Endothelial cell of umbilical vein (primary cell): Measurements from ENCODE around the gene RORB. TPM values are rescaled to one million over a fixed set of nuclear protein-coding genes. Genes with fewer than 3 reads are reported as not detected.

Source experiments
- BruUV-seq: library from RNA; stranded (reverse); fragments of 400-500 nt; replicated peaks from 2 replicates; lab custom pipeline; 2021; lab: Mats Ljungman, UMichigan
- CTCF ChIA-PET: fragments of 300-600, 350-600 bp; sonication (Branson Sonifier 250); formaldehyde crosslinking; loops from one replicate; lab custom pipeline; 2021; ENCODE audit warnings: antibody characterized with exemption, inconsistent platforms; lab: Charles Lee
- POLR2A ChIA-PET: fragments of 300-600, 350-600 bp; sonication (Branson Sonifier 250); formaldehyde crosslinking; loops from one replicate; lab custom pipeline; 2021; ENCODE audit warnings: antibody characterized with exemption, inconsistent platforms; lab: Charles Lee
- DNase-seq: peaks from one replicate; pipeline ENCODE4 v3.0.0-alpha.2; 2011; ENCODE audit warnings: low read depth, low spot score
- FAIRE-seq: peaks from 2 replicates; lab custom pipeline; 2011; peaks lifted over from hg19 to GRCh38; lab: Jason Lieb, UNC
- H2AFZ ChIP-seq: 2 replicates; pipeline ENCODE4 v1.6.0; 2012; ENCODE audit warnings: low read depth, low read length, control low read depth, inconsistent platforms
- H3K27ac ChIP-seq: 2 replicates; pipeline ENCODE4 v1.5.1; 2011; ENCODE audit warnings: low read depth, mild to moderate bottlenecking, control low read depth, low read length, moderate library complexity; ENCODE audit not compliant: insufficient read depth
- H3K27me3 ChIP-seq, 2 experiments: 2 replicates each; pipeline versions ENCODE4 v1.6.0 to v1.6.1; 2011; ENCODE audit warnings: low read length in 2 of 2, mixed read lengths in 1 of 2; ENCODE audit not compliant: control insufficient read depth in 2 of 2, insufficient read depth in 2 of 2
- H3K36me3 ChIP-seq, 2 experiments: 2 replicates in 1 of 2; 3 replicates in 1 of 2; pipeline ENCODE4 v1.5.1; 2011; ENCODE audit warnings: low read length in 2 of 2, mild to moderate bottlenecking in 1 of 2, moderate library complexity in 1 of 2; ENCODE audit not compliant: control insufficient read depth in 2 of 2, insufficient read depth in 2 of 2; ENCODE audit errors: extremely low read depth in 1 of 2
- H3K4me1 ChIP-seq: 3 replicates; pipeline ENCODE4 v1.5.1; 2011; ENCODE audit warnings: mild to moderate bottlenecking, low read length; ENCODE audit not compliant: control insufficient read depth, insufficient read depth; ENCODE audit errors: extremely low read depth
- H3K4me2 ChIP-seq: 2 replicates; pipeline ENCODE4 v1.6.1; 2011; ENCODE audit warnings: low read length, control low read depth, mixed read lengths; ENCODE audit not compliant: insufficient read depth
- H3K4me3 ChIP-seq, 3 experiments: fragments of 200-600 bp in 1 of 3; sonication (generic), shearing (Covaris generic) in 1 of 3; replicated peaks in 1 of 3; 2 replicates each; pipeline ENCODE4 v1.5.1; 2011 to 2016; ENCODE audit warnings: control low read depth in 3 of 3, low read length in 3 of 3, mild to moderate bottlenecking in 2 of 3, inconsistent platforms in 1 of 3, low read depth in 1 of 3, moderate library complexity in 1 of 3; ENCODE audit not compliant: insufficient read depth in 1 of 3
- H3K79me2 ChIP-seq: 2 replicates; pipeline ENCODE4 v1.6.0; 2012; ENCODE audit warnings: low read length, inconsistent platforms; ENCODE audit not compliant: control insufficient read depth, insufficient read depth
- H3K9ac ChIP-seq: replicated peaks from 2 replicates; pipeline ENCODE3; 2011; ENCODE audit warnings: low read length, control low read depth; ENCODE audit not compliant: insufficient read depth; ENCODE audit errors: extremely low read depth
- H3K9me1 ChIP-seq: replicated peaks from 3 replicates; pipeline ENCODE4 v1.6.0; 2011; ENCODE audit warnings: mild to moderate bottlenecking, low read length; ENCODE audit not compliant: control insufficient read depth, insufficient read depth; ENCODE audit errors: extremely low read depth
- H3K9me3 ChIP-seq: replicated peaks from 2 replicates; pipeline ENCODE4 v1.5.1; 2012; ENCODE audit warnings: low read length, inconsistent platforms; ENCODE audit not compliant: control insufficient read depth, insufficient read depth
- H4K20me1 ChIP-seq: replicated peaks from 2 replicates; pipeline ENCODE3; 2011; ENCODE audit warnings: mild to moderate bottlenecking, low read length; ENCODE audit not compliant: control insufficient read depth, insufficient read depth; ENCODE audit errors: extremely low read depth
- CTCF ChIP-seq, 2 donors: IDR thresholded peaks; 1 replicate in 1 of 2; 2 replicates in 1 of 2; pipeline ENCODE4 v1.5.1; 2011; ENCODE audit warnings: low read length in 2 of 2, mild to moderate bottlenecking in 2 of 2, moderate library complexity in 2 of 2, control low read depth in 1 of 2, inconsistent platforms in 1 of 2, low read depth in 1 of 2; ENCODE audit not compliant: insufficient read depth in 1 of 2; ENCODE audit errors: extremely low read depth in 1 of 2
- EZH2 ChIP-seq: IDR thresholded peaks from 2 replicates; pipeline ENCODE4 v1.6.1; 2012; ENCODE audit warnings: borderline replicate concordance, low read depth, mild to moderate bottlenecking, moderate library complexity, low read length, inconsistent platforms; ENCODE audit not compliant: severe bottlenecking
- FOS ChIP-seq: IDR thresholded peaks from 2 replicates; pipeline ENCODE4 v1.6.1; 2011; ENCODE audit warnings: mild to moderate bottlenecking, low read length, moderate library complexity, borderline replicate concordance; ENCODE audit not compliant: insufficient read depth
- GATA2 ChIP-seq: IDR thresholded peaks from 2 replicates; pipeline ENCODE4 v1.7.0; 2011; ENCODE audit warnings: low read depth, mild to moderate bottlenecking, moderate library complexity, mixed read lengths, low read length; ENCODE audit not compliant: insufficient read length, insufficient read depth
- JUN ChIP-seq: IDR thresholded peaks from 2 replicates; pipeline ENCODE4 v1.6.1; 2011; ENCODE audit warnings: borderline replicate concordance, low read depth; ENCODE audit not compliant: insufficient read length, insufficient read depth
- MAX ChIP-seq: IDR thresholded peaks from 2 replicates; pipeline ENCODE4 v1.6.1; 2011; ENCODE audit not compliant: insufficient read depth, insufficient read length
- MYC ChIP-seq: IDR thresholded peaks from one replicate; pipeline ENCODE4 v1.6.1; 2011; ENCODE audit warnings: mild to moderate bottlenecking, low read depth, low read length
- POLR2A ChIP-seq: IDR thresholded peaks from 2 replicates; pipeline ENCODE4 v1.6.1; 2012; ENCODE audit warnings: low read depth, mild to moderate bottlenecking, control low read depth, low read length
- POLR2AphosphoS5 ChIP-seq: IDR thresholded peaks from 2 replicates; pipeline ENCODE4 v1.6.1; 2012; ENCODE audit warnings: low read depth, mild to moderate bottlenecking, control low read depth, low read length, moderate library complexity; ENCODE audit not compliant: insufficient read depth
- dilution Hi-C: fragments of 300-500 bp; cut with MboI; formaldehyde crosslinking; loops from one replicate; pipeline ENCODE4 v1.15.0; 2019; ENCODE audit warnings: low sequenced_read_pairs; ENCODE audit not compliant: extremely low pct_ligation_motif_present
- intact Hi-C: fragments of 100-400 bp; cut with micrococcal nuclease; formaldehyde crosslinking; loops from one replicate; pipeline ENCODE4 v1.10.0; 2022
- polyA plus RNA-seq, 4 experiments: library from polyadenylated mRNA; depleted of rRNA in 3 of 4; stranded (reverse) in 3 of 4; unstranded in 1 of 4; fragments of >200 nt; gene quantifications; 2 replicates each; pipeline versions ENCODE4 v1.2.1 to v1.2.3, GENCODE V29; 2011 to 2012; ENCODE audit warnings: missing spikeins in 1 of 4
- total RNA-seq: library from RNA; stranded (reverse); gene quantifications from 2 replicates; pipeline ENCODE4 v1.2.3, GENCODE V29; 2021

RORB gene
- total and polyA plus RNA-seq, 2 donors (not counting 3 experiments of a cell fraction or from before 2014, with no cell fraction given) = not detected

DNA sequence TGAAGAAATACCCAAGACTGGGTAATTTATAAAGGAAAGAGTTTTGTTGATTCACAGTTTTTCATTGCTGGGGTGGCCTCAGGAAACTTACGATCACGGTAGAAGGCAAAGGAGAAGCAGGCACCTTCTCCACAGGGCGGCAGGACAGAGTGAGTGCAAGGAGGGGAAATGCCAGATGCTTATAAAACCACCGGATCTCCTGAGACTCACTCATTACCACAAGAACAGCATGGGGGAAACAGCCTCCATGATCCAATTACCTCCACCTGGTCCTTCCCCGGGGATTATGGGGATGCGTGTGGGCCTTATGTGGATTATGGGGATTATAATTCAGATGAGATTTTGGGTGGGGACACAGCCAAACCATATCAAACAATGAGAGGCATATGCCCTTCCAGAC lies 18.5 kb upstream of the RORB start:
- Histone ChIP-seq H2AFZ (no peak overlapping the region), H3K79me2 (no peaks in the 10 kb centered on the region), H3K27ac (no peak overlapping the region), H3K36me3 (no peaks in the 10 kb centered on the region), H3K9ac (no peak overlapping the region), H3K4me2 (no peak overlapping the region), H3K4me3 (no peak overlapping the region), H4K20me1 (no peaks in the 10 kb centered on the region), H3K4me1 (no peaks in the 10 kb centered on the region), H3K27me3 (no peaks in the 10 kb centered on the region), H3K9me3 (no peaks in the 10 kb centered on the region), H3K9me1 (no peaks in the 10 kb centered on the region)
- ChIA-PET POLR2A (no interaction called here), CTCF (no interaction called here)
- TF ChIP-seq EZH2 (no peak), GATA2 (no peak), FOS (no peak), MYC (no peak), POLR2AphosphoS5 (no peak), POLR2A (no peak), CTCF (IDR thresholded peaks at IDR 0.05; ENCODE audit: extremely low read depth in 1 of 2, insufficient read depth in 1 of 2, low read depth in 1 of 2, low read length in 2 of 2) (no peak), JUN (no peak), MAX (no peak)
- FAIRE-seq = no peak
- no TSS peak for BruUV-seq
- intact Hi-C loops (no loop called here), dilution Hi-C loops (no loop called here)
- DNase-seq = no peak
